ENCODE measurements around the gene DOCK2. TPM values are rescaled to one million over a fixed set of nuclear protein-coding genes. Genes with fewer than 3 reads are reported as not detected.

Gene DOCK2
- total and polyA plus RNA-seq, 2 donors (not counting 1 experiment from before 2014, with no cell fraction given): 112 to 330 TPM

- TF ChIP-seq CTCF (IDR thresholded peaks at IDR 0.05): no peak
- TF ChIP-seq EZH2 (IDR thresholded peaks at IDR 0.05; ENCODE audit: borderline replicate concordance, insufficient read depth, low read depth, low read length, poor library complexity, severe bottlenecking): no peak
- intact Hi-C loops (cut with micrococcal nuclease): no loop called here
- CTCF ChIA-PET: no interaction called here
- no peak overlapping the region for H3K27ac Mint-ChIP-seq
- Histone ChIP-seq H3K9me3 (ENCODE audit: control extremely low read depth in 1 of 3, control insufficient read depth in 2 of 3, insufficient read depth in 1 of 3, low read length in 2 of 3) (no peaks in the 10 kb centered on the region), H4K20me1 (ENCODE audit: control insufficient read depth, insufficient read depth, low read length, poor library complexity, severe bottlenecking) (peaks cover 36% of the 10 kb centered on the region), H3K36me3 (replicated peaks in 1 of 2; ENCODE audit: control extremely low read depth in 1 of 2, control insufficient read depth in 1 of 2, extremely low read depth in 1 of 2, insufficient read depth in 2 of 2, low read length in 1 of 2) (peaks cover 5 to 85% of the 10 kb centered on the region in 2 experiments), H3K4me2 (replicated peaks; ENCODE audit: low read depth, low read length, poor library complexity, severe bottlenecking) (no peak overlapping the region), H3K27ac (ENCODE audit: low read length in 2 of 2) (no peak overlapping the region), H3K9ac (ENCODE audit: low read length) (no peak overlapping the region), H3K4me3 (ENCODE audit: control extremely low read depth in 1 of 5, extremely low read depth in 1 of 5, insufficient read depth in 1 of 5, low read depth in 2 of 5, low read length in 4 of 5) (no peak overlapping the region), H3K79me2 (ENCODE audit: control insufficient read depth, insufficient read depth, low read length) (peaks cover 14% of the 10 kb centered on the region), H2AFZ (ENCODE audit: insufficient read depth, low read depth, low read length, poor library complexity, severe bottlenecking) (no peak overlapping the region), H3K4me1 (ENCODE audit: control insufficient read depth in 2 of 2, insufficient read depth in 2 of 2, low read length in 2 of 2) (no peaks in the 10 kb centered on the region), H3K27me3 (replicated peaks in 1 of 4; ENCODE audit: control extremely low read depth in 1 of 4, control insufficient read depth in 3 of 4, insufficient read depth in 4 of 4, low read length in 3 of 4) (no peaks in the 10 kb centered on the region)
- H3K27me3 Mint-ChIP-seq: no peaks in the 10 kb centered on the region
- H3K9me3 Mint-ChIP-seq (ENCODE audit: insufficient read depth): no peaks in the 10 kb centered on the region
- DNase-seq (no peak), ATAC-seq (ENCODE audit: low read depth) (no peak)
- WGBS (ENCODE audit: insufficient coverage): no CpG with 5 or more reads among the region's 1 CpG
- no peak overlapping the region for H3K4me3 Mint-ChIP-seq
- peaks cover 1% of the 10 kb centered on the region for H3K4me1 Mint-ChIP-seq
- POLR2A ChIA-PET: no interaction called here
Observed at GRCh38 chr5:169814522-169814921, 177.4 kb downstream of the DOCK2 start.

- 100% methylated on average over 1 of the region's 2 CpGs for WGBS (ENCODE audit: insufficient coverage)
- H2AFZ ChIP-seq (ENCODE audit: insufficient read depth, low read depth, low read length, poor library complexity, severe bottlenecking): no peak overlapping the region
- TF ChIP-seq CTCF (IDR thresholded peaks at IDR 0.05): no peak
- TF ChIP-seq EZH2 (IDR thresholded peaks at IDR 0.05; ENCODE audit: borderline replicate concordance, insufficient read depth, low read depth, low read length, poor library complexity, severe bottlenecking): no peak
- H3K4me3 Mint-ChIP-seq: no peak overlapping the region
- intact Hi-C loops (cut with micrococcal nuclease): no loop called here
- no peak overlapping the region for H3K4me2 ChIP-seq (replicated peaks; ENCODE audit: low read depth, low read length, poor library complexity, severe bottlenecking)
- H3K4me3 ChIP-seq (ENCODE audit: control extremely low read depth in 1 of 5, extremely low read depth in 1 of 5, insufficient read depth in 1 of 5, low read depth in 2 of 5, low read length in 4 of 5): no peak overlapping the region
- no peak overlapping the region for H3K27ac ChIP-seq (ENCODE audit: low read length in 2 of 2)
- no peaks in the 10 kb centered on the region for H3K9me3 ChIP-seq (ENCODE audit: control extremely low read depth in 1 of 3, control insufficient read depth in 2 of 3, insufficient read depth in 1 of 3, low read length in 2 of 3)
- no peaks in the 10 kb centered on the region for H3K4me1 Mint-ChIP-seq
- ATAC-seq (ENCODE audit: low read depth) (no peak), DNase-seq (no peak)
- ChIA-PET CTCF (no interaction called here), POLR2A (no interaction called here)
- no peaks in the 10 kb centered on the region for H3K9me3 Mint-ChIP-seq (ENCODE audit: insufficient read depth)
- H3K36me3 ChIP-seq (replicated peaks in 1 of 2; ENCODE audit: control extremely low read depth in 1 of 2, control insufficient read depth in 1 of 2, extremely low read depth in 1 of 2, insufficient read depth in 2 of 2, low read length in 1 of 2): peaks cover 5 to 64% of the 10 kb centered on the region in 2 experiments
- no peak overlapping the region for H3K27ac Mint-ChIP-seq
- no peaks in the 10 kb centered on the region for H3K4me1 ChIP-seq (ENCODE audit: control insufficient read depth in 2 of 2, insufficient read depth in 2 of 2, low read length in 2 of 2)
- H3K79me2 ChIP-seq (ENCODE audit: control insufficient read depth, insufficient read depth, low read length): peaks cover 4% of the 10 kb centered on the region
- H3K9ac ChIP-seq (ENCODE audit: low read length): no peak overlapping the region
- H4K20me1 ChIP-seq (ENCODE audit: control insufficient read depth, insufficient read depth, low read length, poor library complexity, severe bottlenecking): peaks cover 19% of the 10 kb centered on the region
- H3K27me3 Mint-ChIP-seq: no peaks in the 10 kb centered on the region
- H3K27me3 ChIP-seq (replicated peaks in 1 of 4; ENCODE audit: control extremely low read depth in 1 of 4, control insufficient read depth in 3 of 4, insufficient read depth in 4 of 4, low read length in 3 of 4): no peaks in the 10 kb centered on the region
Observed at GRCh38 chr5:169817031-169817430, 180.0 kb downstream of the DOCK2 start.
